Measurements from ENCODE around the gene MYO3B.

DNA sequence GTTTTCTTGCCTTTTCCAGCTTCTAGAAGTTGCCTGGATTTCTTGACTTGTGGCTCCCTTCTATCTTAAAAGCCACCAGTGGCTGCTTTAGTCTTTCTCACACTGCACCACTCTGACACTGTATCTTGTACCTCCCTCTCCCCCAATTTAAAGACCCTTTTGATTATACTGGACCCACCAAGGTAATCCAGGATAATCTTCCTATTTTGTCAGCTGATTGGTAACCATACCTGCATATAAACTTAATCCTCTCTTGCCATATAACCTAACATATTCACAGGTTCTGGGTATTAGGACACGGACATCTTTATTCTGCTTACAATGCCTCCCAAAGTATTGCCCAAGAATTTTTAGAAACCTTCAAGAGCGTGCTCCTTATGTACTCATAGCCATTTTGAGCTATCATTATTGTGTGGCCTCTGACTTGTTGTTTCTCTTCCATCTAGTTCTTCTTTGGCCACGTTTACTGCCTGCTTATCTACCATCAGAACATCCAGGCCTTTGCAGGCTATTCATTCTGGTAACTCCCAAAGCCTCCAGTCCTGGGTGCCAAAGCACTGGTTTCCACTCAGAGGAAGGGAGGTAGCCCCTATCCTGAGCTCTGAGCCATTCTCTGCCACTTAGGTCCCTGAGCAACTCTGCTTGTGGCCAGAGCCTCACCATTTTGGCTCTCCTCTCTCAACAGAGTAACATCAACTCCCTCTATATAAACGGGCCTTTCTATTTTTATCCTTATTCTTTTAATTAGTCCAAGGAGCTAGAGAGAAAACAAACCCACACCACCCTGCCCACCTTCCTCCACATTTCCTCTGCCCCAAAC, 70.8 kb downstream of the MYO3B start:
- TF ChIP-seq EZH2 (IDR thresholded peaks at IDR 0.05), result no peak
- TF ChIP-seq POLR2AphosphoS5 (IDR thresholded peaks at IDR 0.05; ENCODE audit: borderline replicate concordance, low read depth, low read length), result no peak
